GM10266 (cell line): ENCODE data around the gene NOXA1.

Experiments
- DNase-seq: peaks from one replicate; pipeline ENCODE4 v3.0.0; 2012; ENCODE audit errors: extremely low spot score
- CTCF ChIP-seq: IDR thresholded peaks from 2 replicates; pipeline ENCODE4 v1.5.1; 2012; ENCODE audit warnings: mild to moderate bottlenecking, low read depth; ENCODE audit not compliant: control insufficient read depth, insufficient read depth; ENCODE audit errors: missing control alignments

The NOXA1 gene

GRCh38 chr9:137480686-137481683 is 57.8 kb downstream of the NOXA1 start:
- no peak for DNase-seq
- TF ChIP-seq CTCF, result no peak

GRCh38 chr9:137482094-137482781 is 59.0 kb downstream of the NOXA1 start:
- DNase-seq, result no peak
- TF ChIP-seq CTCF, result no peak
